ENCODE data around the gene FAM227B.

The FAM227B gene

DNA sequence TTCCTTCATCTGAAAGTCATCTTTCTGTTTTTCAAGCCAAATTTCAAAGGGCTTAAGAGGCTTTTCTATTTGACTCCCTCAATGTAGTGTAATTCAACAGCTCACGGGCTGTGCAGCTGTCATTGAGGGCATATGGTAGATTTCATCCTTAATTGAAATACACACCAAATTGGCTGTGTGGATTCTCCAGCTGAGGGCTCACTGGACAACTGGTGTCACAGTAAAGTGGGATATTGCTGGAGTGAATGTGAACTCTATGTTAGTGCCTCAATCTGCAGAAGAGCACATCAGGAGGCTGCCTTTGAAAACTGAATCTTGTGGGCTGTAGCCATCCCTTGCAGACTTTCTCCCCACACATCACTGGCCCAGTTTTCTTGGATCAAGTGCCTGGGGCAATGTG, 330.4 kb downstream of the FAM227B start:
- Histone ChIP-seq H3K4me3 (ENCODE audit: low read length) (no peak overlapping the region), H3K27ac (ENCODE audit: low read depth, low read length) (no peak overlapping the region), H3K56ac (ENCODE audit: low read length) (no peak overlapping the region), H2BK120ac (ENCODE audit: low read depth, low read length) (no peak overlapping the region), H3K36me3 (ENCODE audit: control insufficient read depth, insufficient read depth, low read length) (no peaks in the 10 kb centered on the region), H3K79me1 (ENCODE audit: low read length) (no peaks in the 10 kb centered on the region), H2BK15ac (replicated peaks; ENCODE audit: low read depth) (no peak overlapping the region), H3K4ac (ENCODE audit: low read depth, low read length) (no peak overlapping the region), H4K8ac (ENCODE audit: low read depth, low read length) (no peak overlapping the region), H3K4me1 (ENCODE audit: control insufficient read depth, low read depth, low read length) (no peaks in the 10 kb centered on the region), H3K27me3 (ENCODE audit: insufficient read depth, low read length, poor library complexity) (no peaks in the 10 kb centered on the region), H2AK5ac (ENCODE audit: low read length) (no peak overlapping the region), H3K4me2 (ENCODE audit: low read length) (no peak overlapping the region), H3K79me2 (ENCODE audit: control insufficient read depth, insufficient read depth, low read length) (no peaks in the 10 kb centered on the region), H4K5ac (ENCODE audit: low read length) (no peak overlapping the region), H3K23ac (ENCODE audit: low read length) (no peak overlapping the region), H2BK5ac (ENCODE audit: low read length) (no peak overlapping the region), H3K9ac (ENCODE audit: low read length) (no peak overlapping the region), H3K18ac (ENCODE audit: low read length) (no peak overlapping the region)
- no CpG with 5 or more reads among the region's 1 CpG for WGBS (ENCODE audit: extremely low coverage, insufficient coverage, low lambda C conversion rate)
- DNase-seq, result no peak

DNA sequence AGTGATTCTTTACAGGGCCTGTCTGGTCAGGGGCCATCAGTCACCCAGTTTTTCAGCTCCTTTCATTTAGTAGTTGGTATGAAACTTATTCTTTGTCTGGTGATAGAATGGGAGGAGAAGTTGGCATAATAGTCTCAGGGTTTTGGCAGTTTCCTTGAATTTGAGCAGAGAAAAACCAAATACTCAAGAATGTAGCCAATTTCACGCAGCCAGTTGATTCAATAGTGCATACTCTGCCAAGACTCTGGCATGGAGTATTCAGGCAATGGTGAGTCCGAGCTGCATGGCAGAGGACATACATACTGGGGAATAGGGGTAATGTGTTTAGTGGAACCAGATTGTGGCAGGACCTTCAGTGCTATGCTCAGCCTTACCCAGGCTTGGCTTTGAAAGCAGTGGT, 332.2 kb downstream of the FAM227B start:
- H2BK15ac ChIP-seq (replicated peaks; ENCODE audit: low read depth), result no peak overlapping the region
- no CpG with 5 or more reads among the region's 2 CpGs for WGBS (ENCODE audit: extremely low coverage, insufficient coverage, low lambda C conversion rate)

DNA sequence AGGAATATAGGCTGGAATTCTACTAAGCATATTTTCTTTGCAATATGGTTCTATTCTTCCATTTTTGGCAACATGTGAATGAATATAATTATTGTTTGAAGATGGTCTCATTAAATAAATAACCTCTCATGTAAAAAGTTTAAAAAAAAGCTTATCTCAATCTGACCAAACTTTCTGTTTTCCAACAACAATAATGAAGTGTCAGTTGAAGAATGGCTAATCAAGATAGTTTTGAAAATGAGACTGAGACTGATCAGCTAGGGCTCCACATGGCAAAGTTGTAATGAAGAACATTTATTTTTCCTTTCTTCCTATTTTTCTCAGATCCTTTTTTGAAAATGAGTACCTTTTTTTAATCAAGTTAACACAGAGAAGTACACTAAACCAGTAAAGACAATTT, 333.1 kb downstream of the FAM227B start:
- Histone ChIP-seq H3K4me2 (ENCODE audit: low read length) (no peak overlapping the region), H3K36me3 (ENCODE audit: control insufficient read depth, insufficient read depth, low read length) (no peaks in the 10 kb centered on the region), H3K23ac (ENCODE audit: low read length) (no peak overlapping the region), H3K56ac (ENCODE audit: low read length) (no peak overlapping the region), H2BK5ac (ENCODE audit: low read length) (no peak overlapping the region), H2BK120ac (ENCODE audit: low read depth, low read length) (no peak overlapping the region), H2BK15ac (replicated peaks; ENCODE audit: low read depth) (no peak overlapping the region), H3K27me3 (ENCODE audit: insufficient read depth, low read length, poor library complexity) (no peaks in the 10 kb centered on the region), H3K4me1 (ENCODE audit: control insufficient read depth, low read depth, low read length) (no peaks in the 10 kb centered on the region), H4K8ac (ENCODE audit: low read depth, low read length) (no peak overlapping the region), H3K4me3 (ENCODE audit: low read length) (no peak overlapping the region), H2AK5ac (ENCODE audit: low read length) (no peak overlapping the region), H4K5ac (ENCODE audit: low read length) (no peak overlapping the region), H3K27ac (ENCODE audit: low read depth, low read length) (no peak overlapping the region), H3K79me1 (ENCODE audit: low read length) (no peaks in the 10 kb centered on the region), H3K79me2 (ENCODE audit: control insufficient read depth, insufficient read depth, low read length) (no peaks in the 10 kb centered on the region), H3K9ac (ENCODE audit: low read length) (no peak overlapping the region), H3K18ac (ENCODE audit: low read length) (no peak overlapping the region), H3K4ac (ENCODE audit: low read depth, low read length) (no peak overlapping the region)
- DNase-seq, result no peak

More for the DNA sequence above, 332.2 kb downstream of the FAM227B start:
- no peaks in the 10 kb centered on the region for H3K79me2 ChIP-seq (ENCODE audit: control insufficient read depth, insufficient read depth, low read length)
- H3K9ac ChIP-seq (ENCODE audit: low read length), result no peak overlapping the region
- no peak for DNase-seq
- H3K36me3 ChIP-seq (ENCODE audit: control insufficient read depth, insufficient read depth, low read length), result no peaks in the 10 kb centered on the region
- H3K4ac ChIP-seq (ENCODE audit: low read depth, low read length), result no peak overlapping the region
- H3K27ac ChIP-seq (ENCODE audit: low read depth, low read length), result no peak overlapping the region
- H2BK120ac ChIP-seq (ENCODE audit: low read depth, low read length), result no peak overlapping the region
- H3K4me1 ChIP-seq (ENCODE audit: control insufficient read depth, low read depth, low read length), result no peaks in the 10 kb centered on the region
- no peaks in the 10 kb centered on the region for H3K79me1 ChIP-seq (ENCODE audit: low read length)
- H4K8ac ChIP-seq (ENCODE audit: low read depth, low read length), result no peak overlapping the region
- no peak overlapping the region for H2BK5ac ChIP-seq (ENCODE audit: low read length)
- no peak overlapping the region for H3K4me2 ChIP-seq (ENCODE audit: low read length)
- no peaks in the 10 kb centered on the region for H3K27me3 ChIP-seq (ENCODE audit: insufficient read depth, low read length, poor library complexity)
- no peak overlapping the region for H4K5ac ChIP-seq (ENCODE audit: low read length)
- H2AK5ac ChIP-seq (ENCODE audit: low read length), result no peak overlapping the region
- no peak overlapping the region for H3K4me3 ChIP-seq (ENCODE audit: low read length)
- H3K23ac ChIP-seq (ENCODE audit: low read length), result no peak overlapping the region
- H3K18ac ChIP-seq (ENCODE audit: low read length), result no peak overlapping the region
- no peak overlapping the region for H3K56ac ChIP-seq (ENCODE audit: low read length)

DNA sequence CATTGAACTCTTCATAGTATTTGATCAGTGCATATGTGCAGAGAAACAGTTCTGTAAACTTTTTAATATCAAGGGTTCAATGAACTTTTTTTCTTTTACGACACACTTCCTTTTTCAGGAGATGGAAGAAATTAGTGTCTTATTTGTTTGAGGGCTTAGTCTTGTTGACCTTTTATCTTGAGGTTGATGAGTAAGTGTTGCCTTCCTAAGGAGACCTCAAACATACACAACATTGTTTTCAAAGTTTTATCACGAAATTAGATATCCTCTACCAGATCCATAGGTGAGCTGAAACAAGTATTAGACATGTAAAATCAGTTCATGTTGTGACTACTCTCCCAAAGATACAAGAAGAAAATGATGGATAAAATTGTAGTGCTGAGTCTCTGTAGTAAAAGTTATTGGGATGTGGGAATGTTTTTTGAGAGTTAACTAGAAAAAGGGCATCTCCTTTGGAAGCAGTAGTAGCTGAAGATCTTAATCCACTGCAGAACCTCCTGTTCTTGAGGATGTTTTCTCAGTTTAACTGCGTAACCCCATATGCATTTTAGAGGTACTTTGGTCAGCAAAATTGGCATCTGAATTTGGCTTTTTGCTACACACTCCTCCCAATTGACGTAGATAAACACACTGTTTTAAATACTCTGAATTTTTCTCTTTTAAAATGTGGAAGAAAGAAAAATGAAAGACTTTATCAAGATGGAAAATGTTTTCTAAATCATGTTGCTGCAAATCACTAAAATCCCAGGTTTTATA, 333.8 kb downstream of the FAM227B start:
- Histone ChIP-seq H3K23ac (ENCODE audit: low read length) (no peak overlapping the region), H3K27me3 (ENCODE audit: insufficient read depth, low read length, poor library complexity) (no peaks in the 10 kb centered on the region), H2BK120ac (ENCODE audit: low read depth, low read length) (no peak overlapping the region), H2BK15ac (replicated peaks; ENCODE audit: low read depth) (no peak overlapping the region), H3K4ac (ENCODE audit: low read depth, low read length) (no peak overlapping the region), H3K56ac (ENCODE audit: low read length) (no peak overlapping the region), H2BK5ac (ENCODE audit: low read length) (no peak overlapping the region), H4K8ac (ENCODE audit: low read depth, low read length) (no peak overlapping the region), H3K4me1 (ENCODE audit: control insufficient read depth, low read depth, low read length) (no peaks in the 10 kb centered on the region), H3K79me1 (ENCODE audit: low read length) (no peaks in the 10 kb centered on the region), H3K4me3 (ENCODE audit: low read length) (no peak overlapping the region), H2AK5ac (ENCODE audit: low read length) (no peak overlapping the region), H3K79me2 (ENCODE audit: control insufficient read depth, insufficient read depth, low read length) (no peaks in the 10 kb centered on the region), H3K27ac (ENCODE audit: low read depth, low read length) (no peak overlapping the region), H3K18ac (ENCODE audit: low read length) (no peak overlapping the region), H3K9ac (ENCODE audit: low read length) (no peak overlapping the region), H4K5ac (ENCODE audit: low read length) (no peak overlapping the region), H3K36me3 (ENCODE audit: control insufficient read depth, insufficient read depth, low read length) (no peaks in the 10 kb centered on the region), H3K4me2 (ENCODE audit: low read length) (no peak overlapping the region)
- WGBS (ENCODE audit: extremely low coverage, insufficient coverage, low lambda C conversion rate), result no CpG with 5 or more reads among the region's 4 CpGs
- peak; percentile 33 for DNase-seq

- no peak overlapping the region for H3K4ac ChIP-seq (ENCODE audit: low read depth, low read length)
- H3K23ac ChIP-seq (ENCODE audit: low read length), result no peak overlapping the region
- H3K18ac ChIP-seq (ENCODE audit: low read length), result no peak overlapping the region
- no peak overlapping the region for H2AK5ac ChIP-seq (ENCODE audit: low read length)
- no peaks in the 10 kb centered on the region for H3K79me2 ChIP-seq (ENCODE audit: control insufficient read depth, insufficient read depth, low read length)
- no peaks in the 10 kb centered on the region for H3K36me3 ChIP-seq (ENCODE audit: control insufficient read depth, insufficient read depth, low read length)
- no peak overlapping the region for H4K8ac ChIP-seq (ENCODE audit: low read depth, low read length)
- H2BK120ac ChIP-seq (ENCODE audit: low read depth, low read length), result no peak overlapping the region
- H3K27ac ChIP-seq (ENCODE audit: low read depth, low read length), result no peak overlapping the region
- H3K27me3 ChIP-seq (ENCODE audit: insufficient read depth, low read length, poor library complexity), result no peaks in the 10 kb centered on the region
- H3K4me2 ChIP-seq (ENCODE audit: low read length), result no peak overlapping the region
- WGBS (ENCODE audit: extremely low coverage, insufficient coverage, low lambda C conversion rate), result no CpG with 5 or more reads among the region's 1 CpG
- H2BK15ac ChIP-seq (replicated peaks; ENCODE audit: low read depth), result no peak overlapping the region
- no peaks in the 10 kb centered on the region for H3K4me1 ChIP-seq (ENCODE audit: control insufficient read depth, low read depth, low read length)
- H3K4me3 ChIP-seq (ENCODE audit: low read length), result no peak overlapping the region
- no peak overlapping the region for H3K56ac ChIP-seq (ENCODE audit: low read length)
- H3K9ac ChIP-seq (ENCODE audit: low read length), result no peak overlapping the region
- no peak overlapping the region for H2BK5ac ChIP-seq (ENCODE audit: low read length)
- no peak for DNase-seq
- no peaks in the 10 kb centered on the region for H3K79me1 ChIP-seq (ENCODE audit: low read length)
- H4K5ac ChIP-seq (ENCODE audit: low read length), result no peak overlapping the region
Measured at GRCh38 chr15:49282366-49282765, 338.3 kb downstream of the FAM227B start.
